Adrenal gland (tissue), 12 donors: ENCODE data around the gene ABT1. TPM values are rescaled to one million over a fixed set of nuclear protein-coding genes. Genes with fewer than 3 reads are reported as not detected.

Experiments
- DNase-seq, 7 donors: peaks; one replicate each; pipeline ENCODE4 v3.0.0-alpha.2; 2019 to 2020
- H3K27ac ChIP-seq, 5 donors: fragments of 200-600 bp; sonication (generic) in 4 of 5; 1 replicate in 3 of 5; 2 replicates in 2 of 5; pipeline versions ENCODE4 v1.5.1 to v1.8.0; 2016 to 2020; ENCODE audit warnings: mild to moderate bottlenecking in 1 of 5
- H3K27me3 ChIP-seq: fragments of 200-600 bp; 2 replicates; pipeline ENCODE4 v1.8.0; 2021
- H3K36me3 ChIP-seq, 2 donors: fragments of 200-600 bp; replicated peaks in 1 of 2; 1 replicate in 1 of 2; 2 replicates in 1 of 2; pipeline versions ENCODE4 v1.5.1 to v1.8.0; 2018 to 2022
- H3K4me1 ChIP-seq, 2 donors: fragments of 200-600 bp; replicated peaks in 1 of 2; 1 replicate in 1 of 2; 2 replicates in 1 of 2; pipeline versions ENCODE4 v1.5.1 to v1.8.0; 2018 to 2021
- H3K4me3 ChIP-seq, 4 donors: fragments of 200-600 bp; sonication (generic) in 3 of 4; one replicate each; pipeline ENCODE4 v1.5.1; 2016 to 2018
- H3K9me3 ChIP-seq, 3 donors: fragments of 200-600 bp; sonication (generic) in 1 of 3; replicated peaks in 1 of 3; 1 replicate in 2 of 3; 2 replicates in 1 of 3; pipeline versions ENCODE4 v1.5.1 to v1.8.0; 2016 to 2021
- POLR2A ChIP-seq, 2 donors: fragments of 450-650 bp; IDR thresholded peaks; one replicate each; pipeline ENCODE4 v1.6.1; 2017; ENCODE audit warnings: antibody characterized with exemption in 2 of 2, mild to moderate bottlenecking in 2 of 2, moderate library complexity in 1 of 2
- WGBS, 4 donors: extraction: QIAGEN DNeasy Blood & Tissue Kit in 2 of 4; methylation state at CpG; one replicate each; pipeline versions ENCODE4 v1.1.5 to v1.1.7; 2013 to 2017; 5-methylcytosine and 5-hydroxymethylcytosine counted together
- intact Hi-C, 2 donors: fragments of 100-400 bp; cut with DNase I; formaldehyde crosslinking; loops; one replicate each; pipeline versions ENCODE4 v1.14.1 to v1.15.0; 2022 to 2023
- polyA plus RNA-seq, 3 donors: library from polyadenylated mRNA; stranded (reverse); fragments of 200-250 nt in 2 of 3; fragments of 350-450 nt in 1 of 3; fragmentation: Illumina TruSeq in 1 of 3; extraction: RNeasy Lipid Tissue Mini Kit (QIAGEN cat#74804) in 1 of 3; gene quantifications; one replicate each; pipeline ENCODE4 v1.2.3, GENCODE V29; 2013 to 2014
- total RNA-seq, 9 donors: library from RNA; depleted of rRNA in 4 of 9; stranded (reverse); fragments of >200 nt in 4 of 9; fragments of 120-200 nt in 1 of 9; fragmentation: NEBNext Ultra II Directional in 1 of 9; extraction: Animal tissue kit (Norgen Biotek cat#: 25700) in 1 of 9; gene quantifications; one replicate each; pipeline versions ENCODE4 v1.1.0 to v1.2.4, GENCODE V29; 2013 to 2023
- TF ChIP-seq, protein P1 (sequence below), 6 experiments: fragments of 450-650 bp in 4 of 6; fragments of 200-600 bp in 2 of 6; sonication (generic) in 1 of 6; IDR thresholded peaks; 1 replicate in 5 of 6; 2 replicates in 1 of 6; pipeline versions ENCODE4 v1.5.1 to v1.8.0; 2016 to 2021; ENCODE audit warnings: antibody characterized with exemption in 6 of 6, mild to moderate bottlenecking in 2 of 6, moderate library complexity in 1 of 6
- donor health status: healthy with polysubstance abuse.
- donor health status: Bipolar disorder and iron deficiency.
- donor health status: DM: yes; HTN: yes; CAD: no.
- donor health status: DM: no; HTN: no; CAD: no.
- donor health status: DM: no; HTN: no; CAD: no.
- donor health status: DM: yes; HTN: yes; CAD: no.

The ABT1 gene
- total and polyA plus RNA-seq, 12 donors, result 7.3 to 21.6 (median 12.1) TPM

DNA sequence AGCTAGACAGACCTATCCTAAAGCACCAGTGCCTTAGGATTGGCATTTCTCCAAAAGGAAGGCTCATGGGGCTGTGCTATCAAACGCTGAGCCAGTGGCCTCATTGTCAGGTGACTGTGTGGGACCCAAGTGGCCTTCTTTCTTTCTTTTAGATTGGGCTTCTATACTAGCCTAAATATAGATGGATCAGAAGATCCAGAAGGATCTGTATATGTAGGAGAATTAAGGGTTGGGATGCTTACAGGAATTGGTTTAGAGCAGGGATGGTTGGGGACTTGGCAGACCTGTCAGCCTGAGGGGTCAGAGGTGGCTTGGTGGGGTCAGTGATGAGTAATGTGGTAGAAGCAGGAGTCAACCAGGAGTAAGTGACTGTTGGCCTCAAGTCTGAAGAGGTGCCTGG, 14.8 kb downstream of the ABT1 start:
- H3K36me3 ChIP-seq, result no peaks in the 10 kb centered on the region
- no peak overlapping the region for H3K4me3 ChIP-seq
- H3K27me3 ChIP-seq, result peaks cover 21% of the 10 kb centered on the region
- no peaks in the 10 kb centered on the region for H3K9me3 ChIP-seq
- DNase-seq, result no peak
- TF ChIP-seq, protein P1, sequence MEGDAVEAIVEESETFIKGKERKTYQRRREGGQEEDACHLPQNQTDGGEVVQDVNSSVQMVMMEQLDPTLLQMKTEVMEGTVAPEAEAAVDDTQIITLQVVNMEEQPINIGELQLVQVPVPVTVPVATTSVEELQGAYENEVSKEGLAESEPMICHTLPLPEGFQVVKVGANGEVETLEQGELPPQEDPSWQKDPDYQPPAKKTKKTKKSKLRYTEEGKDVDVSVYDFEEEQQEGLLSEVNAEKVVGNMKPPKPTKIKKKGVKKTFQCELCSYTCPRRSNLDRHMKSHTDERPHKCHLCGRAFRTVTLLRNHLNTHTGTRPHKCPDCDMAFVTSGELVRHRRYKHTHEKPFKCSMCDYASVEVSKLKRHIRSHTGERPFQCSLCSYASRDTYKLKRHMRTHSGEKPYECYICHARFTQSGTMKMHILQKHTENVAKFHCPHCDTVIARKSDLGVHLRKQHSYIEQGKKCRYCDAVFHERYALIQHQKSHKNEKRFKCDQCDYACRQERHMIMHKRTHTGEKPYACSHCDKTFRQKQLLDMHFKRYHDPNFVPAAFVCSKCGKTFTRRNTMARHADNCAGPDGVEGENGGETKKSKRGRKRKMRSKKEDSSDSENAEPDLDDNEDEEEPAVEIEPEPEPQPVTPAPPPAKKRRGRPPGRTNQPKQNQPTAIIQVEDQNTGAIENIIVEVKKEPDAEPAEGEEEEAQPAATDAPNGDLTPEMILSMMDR (IDR thresholded peaks at IDR 0.05), result no peak
- TF ChIP-seq POLR2A (IDR thresholded peaks at IDR 0.05), result no peak
- H3K4me1 ChIP-seq, result no peaks in the 10 kb centered on the region
- intact Hi-C loops, result no loop called here
- H3K27ac ChIP-seq, result no peak overlapping the region
- 46 to 70% (median 55%) methylated on average over 1 of the region's 1 CpG for WGBS, 4 donors

DNA sequence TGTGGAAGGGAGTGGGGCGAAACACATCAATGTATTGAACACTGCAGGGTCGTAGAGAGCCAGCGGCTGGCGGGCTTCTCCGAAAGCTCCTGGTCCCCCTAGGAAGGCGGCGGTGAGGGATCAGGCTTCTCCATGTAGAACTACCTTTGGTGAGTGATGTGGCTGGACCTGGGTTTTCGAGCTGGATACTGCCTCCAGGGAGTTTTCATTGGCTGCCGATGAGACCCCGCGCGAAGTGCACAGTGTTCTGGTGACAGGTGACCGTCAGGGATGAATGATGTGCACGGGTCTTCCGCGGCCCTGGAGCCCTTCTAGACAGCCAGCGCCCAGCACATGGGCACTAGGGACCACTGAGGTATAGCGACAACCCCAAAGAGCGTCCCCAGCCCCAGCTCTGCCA, 16.4 kb downstream of the ABT1 start:
- 29 to 58% (median 44%) methylated on average over 6 to 19 of the region's 19 CpGs for WGBS, 4 donors

DNA sequence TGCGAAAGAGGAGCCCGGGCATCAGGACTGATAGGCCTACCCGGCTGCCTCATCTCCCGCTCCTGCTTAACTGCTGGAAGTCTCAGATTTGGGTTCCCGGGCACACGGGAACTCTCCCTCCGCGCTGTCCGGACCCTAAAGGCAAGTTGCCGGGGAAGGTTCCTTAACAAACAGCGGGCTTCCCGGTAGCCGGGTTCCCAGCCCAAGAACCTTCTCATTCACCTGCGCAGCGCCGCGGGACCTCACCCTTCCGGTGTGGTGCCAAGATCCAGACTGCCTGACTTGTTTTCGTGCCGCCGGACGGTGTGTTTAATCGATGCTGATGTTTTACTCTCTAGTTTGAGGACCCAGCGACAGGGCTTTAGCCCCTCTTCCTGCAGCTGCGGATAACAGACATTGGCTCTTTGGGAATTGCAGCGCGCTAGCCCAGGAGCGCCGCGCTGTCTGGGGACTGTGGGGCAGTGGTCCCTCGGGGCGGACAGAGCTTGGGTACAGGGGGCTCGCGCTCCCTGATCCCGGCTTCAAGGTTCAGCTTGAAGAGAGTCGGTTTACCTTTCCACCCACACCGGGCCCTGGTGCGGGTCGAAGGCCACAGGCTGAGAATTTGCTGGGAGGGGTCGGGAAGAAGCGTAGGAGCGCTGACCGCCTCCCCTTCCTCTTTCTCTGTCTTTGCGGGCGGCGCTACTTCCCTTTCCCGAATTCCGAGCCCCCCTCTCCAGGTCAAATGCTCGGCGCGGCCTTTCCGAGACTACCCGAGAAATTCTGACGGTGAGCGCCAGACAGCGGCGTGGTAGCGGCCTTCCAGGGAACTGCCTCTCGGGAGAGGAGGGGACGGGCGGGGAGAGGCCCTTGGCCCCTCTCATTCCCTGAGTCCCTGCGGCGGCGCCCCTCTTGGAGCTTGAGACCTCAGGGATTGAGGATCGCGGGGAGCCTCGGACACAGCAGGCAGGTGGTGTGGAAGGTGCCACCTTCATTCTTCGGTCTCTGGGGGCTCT, 17.2 kb downstream of the ABT1 start:
- Histone ChIP-seq H3K36me3 (no peaks in the 10 kb centered on the region), H3K27me3 (peaks cover 21% of the 10 kb centered on the region), H3K4me1 (no peaks in the 10 kb centered on the region), H3K9me3 (no peaks in the 10 kb centered on the region), H3K27ac (no peak overlapping the region), H3K4me3 (peak overlapping the region in 2 of 4 donors; percentile 15 to 49)
- WGBS, 4 donors, result 9 to 22% (median 11%) methylated on average over 25 to 68 of the region's 68 CpGs
- no peak for TF ChIP-seq POLR2A (IDR thresholded peaks at IDR 0.05)
- TF ChIP-seq, protein P1 (IDR thresholded peaks at IDR 0.05), result no peak
- intact Hi-C loops, result no loop called here
- no peak for DNase-seq

More for the DNA sequence above, 16.4 kb downstream of the ABT1 start:
- no peak overlapping the region for H3K27ac ChIP-seq
- TF ChIP-seq, protein P1 (IDR thresholded peaks at IDR 0.05), result no peak
- no peak for TF ChIP-seq POLR2A (IDR thresholded peaks at IDR 0.05)
- peaks cover 21% of the 10 kb centered on the region for H3K27me3 ChIP-seq
- no peaks in the 10 kb centered on the region for H3K9me3 ChIP-seq
- no peak for DNase-seq
- no peaks in the 10 kb centered on the region for H3K4me1 ChIP-seq
- H3K36me3 ChIP-seq, result no peaks in the 10 kb centered on the region
- intact Hi-C loops, result no loop called here
- no peak overlapping the region for H3K4me3 ChIP-seq

DNA sequence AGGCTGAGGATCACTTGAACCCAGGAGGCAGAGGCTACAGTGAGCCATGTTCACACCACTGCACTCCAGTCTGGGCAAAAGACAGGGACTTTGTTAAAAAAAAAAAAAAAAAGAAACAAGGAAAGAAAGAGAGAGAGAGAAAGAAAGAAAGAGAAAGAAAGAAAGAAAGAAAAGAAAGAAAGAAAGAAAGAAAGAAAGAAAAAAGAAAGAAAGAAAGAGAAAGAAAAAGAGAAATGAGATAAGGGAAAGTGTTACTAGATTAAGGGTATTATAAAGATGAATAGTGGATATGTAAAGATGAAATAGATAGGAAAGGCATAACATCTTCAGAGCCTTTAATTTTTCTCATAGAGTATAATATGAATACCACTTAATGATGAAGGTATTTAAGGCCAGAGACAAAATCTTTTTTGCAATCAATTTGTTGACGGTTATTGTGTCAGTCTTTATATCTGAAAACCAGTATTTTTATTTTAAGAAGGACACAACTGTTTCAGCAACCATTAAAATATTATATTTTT, 26.6 kb downstream of the ABT1 start:
- H3K27me3 ChIP-seq, result no peaks in the 10 kb centered on the region
- intact Hi-C loops, result no loop called here
- no peak overlapping the region for H3K27ac ChIP-seq
- H3K9me3 ChIP-seq, result no peaks in the 10 kb centered on the region
- no peak overlapping the region for H3K4me3 ChIP-seq
- DNase-seq, result no peak
- H3K36me3 ChIP-seq, result no peaks in the 10 kb centered on the region
- no peaks in the 10 kb centered on the region for H3K4me1 ChIP-seq
- 0 to 93% (median 69%) methylated on average over 1 of the region's 1 CpG for WGBS, 4 donors
- TF ChIP-seq, protein P1 (IDR thresholded peaks at IDR 0.05), result no peak
- TF ChIP-seq POLR2A (IDR thresholded peaks at IDR 0.05), result no peak
